ENCODE data around the gene IFNA8.
"Not testable (repeated sequence)": the region's sequence is repeated elsewhere in the genome, so short reads cannot be mapped to it uniquely, and the experiment has no call there.

IFNA8 gene

GRCh38 chr9:21428235-21428634, 19.3 kb downstream of the IFNA8 start:
- no peak for DNase-seq (ENCODE audit: low spot score)

- no peak for DNase-seq (ENCODE audit: low spot score)
Observed at GRCh38 chr9:21429191-21429590, 20.3 kb downstream of the IFNA8 start.

GRCh38 chr9:21432672-21433425, 23.9 kb downstream of the IFNA8 start:
- peak; percentile 34 for DNase-seq (ENCODE audit: low spot score)

- DNase-seq (ENCODE audit: low spot score) = peak; percentile 71
Observed at GRCh38 chr9:21434202-21435014, 25.5 kb downstream of the IFNA8 start.

GRCh38 chr9:21435015-21435383, 26.1 kb downstream of the IFNA8 start:
- not testable (repeated sequence) for DNase-seq (ENCODE audit: low spot score)

- no peak for DNase-seq (ENCODE audit: low spot score)
Observed at GRCh38 chr9:21440139-21440538, 31.2 kb downstream of the IFNA8 start, which contains the start of gene IFNA1. Gene IFNA1 (plus strand): TSS chr9:21440439. CDS start chr9:21440508, 69 bp downstream.

GRCh38 chr9:21443849-21444625, 35.1 kb downstream of the IFNA8 start:
- DNase-seq (ENCODE audit: low spot score) = peak; percentile 35

GRCh38 chr9:21449312-21449711, 40.4 kb downstream of the IFNA8 start:
- not testable (repeated sequence) for DNase-seq (ENCODE audit: low spot score)

GRCh38 chr9:21450733-21451394, 41.9 kb downstream of the IFNA8 start:
- DNase-seq (ENCODE audit: low spot score) = no peak

- no peak for DNase-seq (ENCODE audit: low spot score)
Observed at GRCh38 chr9:21452681-21453080, 43.8 kb downstream of the IFNA8 start.

GRCh38 chr9:21454149-21454548, 45.2 kb downstream of the IFNA8 start:
- no peak for DNase-seq (ENCODE audit: low spot score)

- DNase-seq (ENCODE audit: low spot score) = peak; percentile 36
Observed at GRCh38 chr9:21455320-21455719, 46.4 kb downstream of the IFNA8 start.
